HCT116 (cell line): ENCODE data around the gene GCLC. TPM values are rescaled to one million over a fixed set of nuclear protein-coding genes. Genes with fewer than 3 reads are reported as not detected.

Source experiments
- ATAC-seq: fragments of 200-7000 bp; cut with Tn5 transposase; 2 replicates; pipeline ENCODE4 v1.9.1; 2020; ENCODE audit warnings: mild to moderate bottlenecking, moderate library complexity
- BruUV-seq: library from RNA; stranded (reverse); fragments of 400-500 nt; replicated peaks from 2 replicates; lab custom pipeline; 2021; lab: Mats Ljungman, UMichigan
- CTCF ChIA-PET: fragments of 300-600 bp; sonication (Branson Sonifier 250); formaldehyde crosslinking; loops from one replicate; lab custom pipeline; 2021; ENCODE audit warnings: antibody characterized with exemption; lab: Charles Lee
- POLR2A ChIA-PET: fragments of 300-600, 350-600 bp; sonication (Branson Sonifier 250); formaldehyde crosslinking; loops from one replicate; lab custom pipeline; 2021; ENCODE audit warnings: antibody characterized with exemption; lab: Charles Lee
- RAD21 ChIA-PET, 2 experiments: fragments of 300-600 bp; sonication (Branson Sonifier 250); formaldehyde crosslinking; loops; one replicate each; lab custom pipeline; 2023; ENCODE audit warnings: low total read pairs in 2 of 2; ENCODE audit not compliant: uncharacterized antibody in 2 of 2, unreplicated experiment in 2 of 2, low non-redundant PET in 1 of 2; lab: Charles Lee
- DNase-seq: peaks from one replicate; pipeline ENCODE4 v3.0.0-alpha.2; 2010; ENCODE audit warnings: low read depth, low spot score
- H2AFZ ChIP-seq: fragments of 200-600 bp; shearing (Covaris generic), sonication (generic); 2 replicates; pipeline ENCODE4 v1.6.1; 2017; ENCODE audit warnings: low read depth, mixed run types, mixed read lengths, antibody characterized with exemption, low read length; ENCODE audit not compliant: poor library complexity, severe bottlenecking
- H3K27ac ChIP-seq: 2 replicates; pipeline ENCODE4 v1.5.1; 2012; ENCODE audit warnings: low read depth, low read length
- H3K27me3 ChIP-seq: fragments of 200-600 bp; sonication (generic); 2 replicates; pipeline ENCODE4 v1.6.1; 2016; ENCODE audit warnings: mixed run types, low read length, mixed read lengths; ENCODE audit not compliant: insufficient read depth
- H3K36me3 ChIP-seq, 2 experiments: fragments of 200-500 bp in 1 of 2; fragments of 200-600 bp in 1 of 2; sonication (Bioruptor generic) in 1 of 2; sonication (generic) in 1 of 2; 2 replicates each; pipeline versions ENCODE4 v1.5.1 to v1.6.1; 2014 to 2016; ENCODE audit warnings: low read length in 2 of 2, inconsistent platforms in 1 of 2, mixed read lengths in 1 of 2, mixed run types in 1 of 2; ENCODE audit not compliant: insufficient read depth in 2 of 2, control insufficient read depth in 1 of 2
- H3K4me1 ChIP-seq, 2 experiments: fragments of 200-600 bp in 1 of 2; sonication (generic) in 1 of 2; 2 replicates each; pipeline versions ENCODE4 v1.5.1 to v1.6.1; 2012 to 2017; ENCODE audit warnings: low read length in 2 of 2, inconsistent platforms in 1 of 2, mild to moderate bottlenecking in 1 of 2, mixed read lengths in 1 of 2, mixed run types in 1 of 2, moderate library complexity in 1 of 2; ENCODE audit not compliant: insufficient read depth in 2 of 2, control insufficient read depth in 1 of 2
- H3K4me2 ChIP-seq: fragments of 200-600 bp; sonication (generic); 2 replicates; pipeline ENCODE4 v1.6.1; 2017; ENCODE audit warnings: mixed run types, low read length, mixed read lengths
- H3K4me3 ChIP-seq, 2 experiments: fragments of 200-600 bp in 1 of 2; sonication (generic) in 1 of 2; replicated peaks in 1 of 2; 2 replicates each; pipeline ENCODE4 v1.5.1; 2011 to 2016; ENCODE audit warnings: low read length in 2 of 2, control low read depth in 1 of 2, low read depth in 1 of 2, mild to moderate bottlenecking in 1 of 2, mixed read lengths in 1 of 2, mixed run types in 1 of 2
- H3K79me2 ChIP-seq: fragments of 200-600 bp; sonication (generic); 2 replicates; pipeline ENCODE4 v1.6.1; 2017; ENCODE audit warnings: mild to moderate bottlenecking, mixed run types, low read length, moderate library complexity, mixed read lengths; ENCODE audit not compliant: insufficient read depth
- H3K9ac ChIP-seq: fragments of 200-600 bp; sonication (generic); 2 replicates; pipeline ENCODE4 v1.6.1; 2016; ENCODE audit warnings: low read length, mixed read lengths
- H3K9me2 ChIP-seq: fragments of 200-600 bp; sonication (generic), shearing (Covaris generic); 2 replicates; pipeline ENCODE4 v1.6.1; 2017; ENCODE audit warnings: mixed run types, mild to moderate bottlenecking, moderate library complexity; ENCODE audit not compliant: insufficient read depth
- H3K9me3 ChIP-seq, 2 experiments: fragments of 200-500 bp in 1 of 2; fragments of 200-600 bp in 1 of 2; sonication (Bioruptor generic) in 1 of 2; sonication (generic) in 1 of 2; 2 replicates each; pipeline ENCODE4 v1.6.1; 2014 to 2017; ENCODE audit warnings: low read length in 2 of 2, mixed read lengths in 2 of 2, inconsistent platforms in 1 of 2, low read depth in 1 of 2, mild to moderate bottlenecking in 1 of 2, mixed run types in 1 of 2, moderate library complexity in 1 of 2; ENCODE audit not compliant: control insufficient read depth in 1 of 2, insufficient read depth in 1 of 2
- H4K20me1 ChIP-seq: fragments of 200-600 bp; sonication (generic), shearing (Covaris generic); 2 replicates; pipeline ENCODE4 v1.6.1; 2017; ENCODE audit warnings: mixed run types, mild to moderate bottlenecking, moderate library complexity; ENCODE audit not compliant: insufficient read depth
- CBX3 ChIP-seq: IDR thresholded peaks from 2 replicates; pipeline ENCODE4 v1.6.1; 2012; ENCODE audit warnings: low read depth
- CEBPB ChIP-seq: IDR thresholded peaks from 2 replicates; pipeline ENCODE4 v1.6.1; 2012; ENCODE audit warnings: low read depth
- EGR1 ChIP-seq: IDR thresholded peaks from 2 replicates; pipeline ENCODE4 v1.6.1; 2012; ENCODE audit warnings: low read depth
- ELF1 ChIP-seq: IDR thresholded peaks from 2 replicates; pipeline ENCODE4 v1.6.1; 2012; ENCODE audit warnings: low read depth, borderline replicate concordance
- EZH2 ChIP-seq: fragments of 200-600 bp; sonication (generic); IDR thresholded peaks from 2 replicates; pipeline ENCODE4 v1.6.1; 2017; ENCODE audit warnings: antibody characterized with exemption, mixed run types
- FOSL1 ChIP-seq: IDR thresholded peaks from 2 replicates; pipeline ENCODE4 v1.6.1; 2012; ENCODE audit warnings: low read depth
- JUND ChIP-seq: IDR thresholded peaks from 2 replicates; pipeline ENCODE4 v1.6.1; 2012
- MAX ChIP-seq: IDR thresholded peaks from 2 replicates; pipeline ENCODE4 v1.6.1; 2012
- POLR2A ChIP-seq: IDR thresholded peaks from 2 replicates; pipeline ENCODE4 v1.7.0; 2011; ENCODE audit warnings: borderline replicate concordance; ENCODE audit not compliant: insufficient read depth, insufficient read length; ENCODE audit errors: extremely low read depth
- POLR2AphosphoS5 ChIP-seq: IDR thresholded peaks from 2 replicates; pipeline ENCODE4 v1.6.1; 2011; ENCODE audit warnings: mild to moderate bottlenecking, low read depth, low read length, moderate library complexity
- RAD21 ChIP-seq: IDR thresholded peaks from 2 replicates; pipeline ENCODE4 v1.6.1; 2012; ENCODE audit warnings: low read depth, mild to moderate bottlenecking
- REST ChIP-seq: IDR thresholded peaks from 2 replicates; pipeline ENCODE4 v1.6.1; 2012; ENCODE audit warnings: low read depth
- SIN3A ChIP-seq: IDR thresholded peaks from 2 replicates; pipeline ENCODE4 v1.6.1; 2012; ENCODE audit warnings: low read depth
- SP1 ChIP-seq: IDR thresholded peaks from 2 replicates; pipeline ENCODE4 v1.6.1; 2012; ENCODE audit warnings: low read depth
- SRF ChIP-seq: IDR thresholded peaks from 2 replicates; pipeline ENCODE4 v1.6.1; 2012; ENCODE audit warnings: low read depth
- YY1 ChIP-seq: IDR thresholded peaks from 2 replicates; pipeline ENCODE4 v1.6.1; 2011; ENCODE audit warnings: low read length, low read depth, moderate library complexity, mild to moderate bottlenecking; ENCODE audit not compliant: insufficient replicate concordance; ENCODE audit errors: extremely low read depth
- ZBTB33 ChIP-seq: IDR thresholded peaks from 2 replicates; pipeline ENCODE4 v1.6.1; 2011; ENCODE audit warnings: mild to moderate bottlenecking, low read length, moderate library complexity; ENCODE audit not compliant: insufficient replicate concordance; ENCODE audit errors: extremely low read depth
- intact Hi-C: fragments of 100-400 bp; cut with micrococcal nuclease; formaldehyde crosslinking; loops from 2 replicates; pipeline ENCODE4 v1.10.0; 2022
- total RNA-seq: library from RNA; stranded (reverse); gene quantifications from one replicate; pipeline ENCODE4 v1.2.1, GENCODE V29; 2021; ENCODE audit not compliant: unreplicated experiment

Gene GCLC
- total RNA-seq, 1 experiment from 2014 or later: 72.0 TPM

- CTCF ChIA-PET: interaction anchor here (0.8 to 1.6 kb wide), 3 partner anchors 20 to 215 kb away, joined by 3 to 10 read pairs (median 3); no protein-coding TSS in a partner anchor
- Histone ChIP-seq H3K9me2 (no peaks in the 10 kb centered on the region), H3K27ac (no peak overlapping the region), H3K4me2 (no peak overlapping the region), H4K20me1 (no peaks in the 10 kb centered on the region), H3K9me3 (no peaks in the 10 kb centered on the region), H3K36me3 (peaks cover 12 to 50% of the 10 kb centered on the region in 2 experiments), H3K9ac (no peak overlapping the region), H3K4me1 (no peaks in the 10 kb centered on the region), H3K4me3 (no peak overlapping the region), H3K79me2 (peaks cover 19% of the 10 kb centered on the region; the same call in 1 of the 2 replicates), H2AFZ (no peak overlapping the region), H3K27me3 (no peaks in the 10 kb centered on the region)
- DNase-seq (no peak), ATAC-seq (no peak)
- POLR2A ChIA-PET: interaction anchor here (1.4 kb wide), 1 partner anchor 31 kb away, joined by 3 read pairs; the partner anchor contains the start of gene GCLC
- no peak for TF ChIP-seq SIN3A
- no peak for TF ChIP-seq JUND
- TF ChIP-seq RAD21: no peak
- no peak for TF ChIP-seq ELF1
- TF ChIP-seq ZBTB33: no peak
- no peak for TF ChIP-seq CEBPB
- TF ChIP-seq REST: no peak
- no peak for TF ChIP-seq POLR2AphosphoS5
- no peak for TF ChIP-seq SP1
- no peak for TF ChIP-seq FOSL1
- TF ChIP-seq YY1: no peak
- TF ChIP-seq EZH2: no peak
- TF ChIP-seq POLR2A: no peak
- TF ChIP-seq MAX: no peak
- TF ChIP-seq SRF: no peak
- no peak for TF ChIP-seq EGR1
- no peak for TF ChIP-seq CBX3
- no TSS peak for BruUV-seq
- RAD21 ChIA-PET: no interaction called here
- intact Hi-C loops: no loop called here
Measured at GRCh38 chr6:53513519-53513966, 31.4 kb downstream of the GCLC start.
